ENCODE measurements around the gene LANCL2.
"Not testable (repeated sequence)": the region's sequence is repeated elsewhere in the genome, so short reads cannot be mapped to it uniquely, and the experiment has no call there.

LANCL2 gene

GRCh38 chr7:55409482-55410225 is 44.5 kb downstream of the LANCL2 start:
- peak; percentile 5 to 78 for DNase-seq

DNA sequence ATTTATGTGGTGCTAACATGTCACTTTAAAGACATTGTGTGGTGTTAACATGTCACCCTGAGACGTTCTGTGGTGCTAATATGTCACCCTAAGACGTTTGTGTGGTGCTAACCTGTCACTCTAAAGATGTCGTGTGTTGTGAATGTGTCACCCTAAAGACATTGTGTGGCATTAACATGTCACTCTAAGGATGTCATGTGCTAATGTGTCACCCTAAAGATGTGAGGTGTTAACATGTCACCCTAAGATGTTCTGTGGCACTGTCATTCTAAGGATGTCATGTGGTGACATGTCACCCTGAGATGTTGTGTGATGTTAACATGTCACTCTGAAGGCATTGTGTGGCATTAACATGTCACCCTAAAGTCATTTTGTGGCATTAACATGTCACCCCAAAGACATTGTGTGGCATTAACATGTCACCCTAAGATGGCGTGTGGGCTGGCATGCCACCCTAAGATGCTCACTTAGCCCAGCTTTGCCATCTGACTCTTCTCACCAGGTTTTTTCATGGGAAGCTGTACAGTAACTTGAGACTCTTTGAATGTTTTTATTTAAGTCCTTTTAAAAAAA is 45.6 kb downstream of the LANCL2 start:
- no peak for DNase-seq

GRCh38 chr7:55411844-55412243 is 46.7 kb downstream of the LANCL2 start:
- DNase-seq: no peak

GRCh38 chr7:55413442-55413841 is 48.3 kb downstream of the LANCL2 start:
- DNase-seq: no peak

DNA sequence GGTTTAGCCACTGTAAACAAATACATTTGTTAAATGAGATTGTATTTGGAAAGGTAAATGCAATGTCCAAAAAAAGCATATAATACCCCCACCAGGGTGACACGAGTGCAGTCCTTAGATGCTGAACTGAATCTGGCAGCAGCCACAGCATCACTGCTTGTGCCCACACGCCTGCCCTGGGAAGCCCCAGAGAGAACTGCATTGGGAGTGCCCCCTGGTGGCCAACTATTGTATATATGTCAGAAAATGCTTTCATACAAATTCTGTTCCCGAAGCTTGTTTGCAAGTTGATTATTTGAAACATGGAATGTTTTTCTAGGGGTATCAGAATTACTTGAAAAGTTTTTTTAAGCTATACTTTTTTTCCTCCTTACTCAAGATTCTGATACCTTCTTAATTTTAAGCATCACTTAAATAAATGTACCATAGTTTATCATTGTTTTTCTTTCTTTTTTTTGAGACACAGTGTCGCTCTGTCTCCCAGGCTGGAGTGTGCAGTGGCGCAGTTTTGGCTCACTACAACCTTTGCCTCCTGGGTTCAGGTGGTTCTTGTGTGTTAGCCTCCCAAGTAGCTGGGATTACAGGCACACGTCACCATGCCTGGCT is 50.1 kb downstream of the LANCL2 start:
- peak; percentile 26 to 68 for DNase-seq

DNA sequence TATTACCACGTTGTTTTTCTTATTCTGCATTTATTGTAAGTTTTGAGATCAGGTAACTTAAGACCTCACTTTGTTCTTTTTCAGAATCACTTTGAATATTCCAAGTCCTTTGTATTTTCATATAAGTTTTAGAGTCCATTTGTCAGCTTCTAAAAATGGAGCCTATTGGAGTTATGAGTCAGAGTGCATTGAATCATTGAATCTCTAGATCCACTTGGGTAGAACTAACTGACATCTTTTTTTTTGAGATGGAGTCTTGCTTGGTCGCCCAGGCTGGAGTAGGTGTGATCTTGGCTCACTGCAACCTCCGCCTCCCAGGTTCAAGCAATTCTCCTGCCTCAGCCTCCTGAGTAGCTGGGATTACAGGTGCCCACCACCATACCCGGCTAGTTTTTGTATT is 52.3 kb downstream of the LANCL2 start:
- DNase-seq: not testable (repeated sequence)

- no peak for DNase-seq
Observed at GRCh38 chr7:55420530-55420929, 55.4 kb downstream of the LANCL2 start.

DNA sequence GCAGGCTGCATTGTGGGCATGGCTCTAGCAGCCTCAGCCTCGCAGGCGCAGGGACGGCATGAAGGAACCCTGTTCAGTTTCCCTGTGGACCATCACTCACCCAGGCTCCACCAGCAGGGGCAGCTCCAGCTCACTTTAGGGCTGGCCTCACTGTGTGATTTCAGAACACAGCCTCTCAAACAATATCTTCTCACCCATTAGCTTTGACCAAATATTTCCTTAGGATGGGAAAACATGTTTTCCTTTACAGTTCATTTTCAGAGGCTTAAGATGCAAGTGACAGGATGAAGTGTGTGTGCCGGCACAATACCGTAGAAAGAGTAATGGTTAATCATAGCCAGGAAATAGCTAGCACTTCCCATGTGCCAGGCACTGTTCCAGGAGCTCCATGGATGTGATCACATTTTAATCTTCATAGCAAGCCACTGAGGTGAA is 58.2 kb downstream of the LANCL2 start:
- DNase-seq: no peak

- DNase-seq: no peak
Observed at GRCh38 chr7:55423891-55424290, 58.8 kb downstream of the LANCL2 start.

- no peak for DNase-seq
Observed at GRCh38 chr7:55425141-55425752, 60.1 kb downstream of the LANCL2 start.

DNA sequence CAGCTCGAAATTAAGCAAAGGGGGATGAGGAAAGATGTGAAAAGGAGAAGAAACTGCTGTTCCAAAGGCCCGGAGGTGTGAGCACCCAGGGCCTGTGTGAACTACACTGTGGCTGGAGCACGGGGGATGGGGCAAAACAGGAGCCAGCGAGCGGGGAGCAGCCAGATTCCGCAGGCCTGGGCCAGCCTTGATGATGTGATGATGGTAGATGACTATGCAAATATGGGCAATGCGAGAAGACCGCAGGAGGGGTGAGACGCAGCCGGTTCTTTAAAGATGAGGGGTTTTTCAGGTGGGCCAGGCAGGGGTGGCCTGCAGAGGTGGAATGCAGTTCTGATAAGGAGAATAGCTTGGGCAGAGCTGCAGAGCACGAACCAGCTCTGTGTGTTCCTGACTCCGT is 61.5 kb downstream of the LANCL2 start:
- no peak for DNase-seq

- no peak for DNase-seq
Observed at GRCh38 chr7:55427342-55427741, 62.2 kb downstream of the LANCL2 start.

DNA sequence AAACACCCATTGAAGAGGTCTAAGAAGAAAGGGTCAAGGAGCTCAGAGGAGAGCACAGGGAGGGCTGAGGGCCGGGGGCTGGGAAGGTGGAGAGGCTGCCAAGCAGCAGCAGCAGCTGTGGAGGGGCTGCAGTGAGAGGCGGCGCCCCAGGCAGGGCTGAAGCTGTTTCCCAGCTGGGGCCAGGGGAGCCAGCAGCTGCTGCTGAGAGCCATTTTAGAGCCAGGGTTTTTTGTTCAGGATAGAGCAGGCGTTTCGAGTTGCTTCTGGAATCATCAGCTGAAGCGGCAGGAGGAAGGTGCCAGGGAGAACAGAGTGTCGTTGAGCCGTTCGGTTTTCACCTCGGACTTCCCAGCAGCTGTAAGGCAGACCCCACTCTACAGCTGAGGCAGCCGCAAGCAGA is 62.7 kb downstream of the LANCL2 start:
- peak in 1 of 2 experiments; percentile 57 for DNase-seq

GRCh38 chr7:55429835-55430499 is 64.8 kb downstream of the LANCL2 start:
- DNase-seq: no peak

DNA sequence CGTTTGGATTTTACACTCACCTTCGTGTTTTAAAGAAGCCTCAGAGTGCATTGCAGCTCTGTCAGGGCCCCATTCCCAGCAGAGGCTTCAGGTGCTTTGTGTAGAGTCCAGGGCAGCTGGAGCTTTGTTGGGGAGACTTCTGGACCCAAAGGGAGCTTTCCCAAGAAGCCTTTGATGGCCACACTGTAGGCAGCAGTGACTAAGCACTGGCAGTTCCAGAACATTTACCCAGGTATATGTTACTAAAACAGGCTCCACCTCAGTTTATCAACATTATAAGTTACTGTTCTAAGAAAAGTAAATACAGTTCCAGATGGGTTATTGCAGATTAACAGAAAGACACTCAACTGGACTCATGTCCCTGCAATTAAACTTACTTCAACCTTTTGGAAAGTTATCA is 66.8 kb downstream of the LANCL2 start:
- no peak for DNase-seq

GRCh38 chr7:55432506-55432905 is 67.4 kb downstream of the LANCL2 start:
- no peak for DNase-seq

DNA sequence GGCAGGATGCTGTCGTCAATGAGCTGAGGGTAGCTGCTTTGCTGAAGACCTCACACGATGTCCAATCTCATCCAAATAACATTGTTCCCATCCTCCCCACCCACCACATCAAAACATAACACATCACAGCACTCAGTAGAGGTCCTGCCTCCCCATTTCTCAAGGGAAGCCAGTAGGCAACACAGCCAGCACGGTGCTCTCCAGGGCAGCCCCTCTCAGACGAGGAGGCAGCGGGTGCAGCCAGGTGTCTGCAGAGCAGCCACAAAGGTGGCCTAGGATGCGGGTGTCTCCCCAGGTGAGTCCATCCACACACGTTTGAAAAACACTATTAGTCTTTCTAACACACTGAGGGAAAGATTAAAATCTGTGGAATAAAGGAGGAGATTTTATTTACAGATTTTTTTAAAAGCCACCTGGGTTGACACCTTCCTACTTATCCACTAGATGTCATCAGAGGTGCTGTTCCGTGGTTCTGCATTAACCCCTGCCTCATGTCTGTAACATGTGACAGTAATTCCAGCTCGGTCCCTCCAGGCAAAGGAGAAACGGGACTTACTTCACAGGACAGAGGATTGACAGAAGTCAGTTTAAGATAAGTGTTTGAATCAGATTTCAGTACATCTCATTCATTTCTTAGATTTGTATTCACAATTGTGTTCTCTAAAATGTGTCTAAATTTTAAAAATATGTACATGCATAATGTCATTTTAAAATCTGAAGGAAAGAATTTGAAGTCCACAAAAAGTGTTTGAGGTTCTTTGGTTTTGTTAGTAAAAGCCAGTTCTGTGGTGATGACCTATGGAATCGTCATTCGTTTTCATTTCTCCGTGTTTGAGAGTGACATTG is 68.0 kb downstream of the LANCL2 start:
- peak; percentile 34 to 69 for DNase-seq

GRCh38 chr7:55435466-55435865 is 70.3 kb downstream of the LANCL2 start:
- DNase-seq: no peak

- no peak for DNase-seq
Observed at GRCh38 chr7:55436457-55436856, 71.3 kb downstream of the LANCL2 start.

GRCh38 chr7:55437375-55437774 is 72.2 kb downstream of the LANCL2 start:
- peak in 1 of 2 experiments; percentile 16 for DNase-seq

DNA sequence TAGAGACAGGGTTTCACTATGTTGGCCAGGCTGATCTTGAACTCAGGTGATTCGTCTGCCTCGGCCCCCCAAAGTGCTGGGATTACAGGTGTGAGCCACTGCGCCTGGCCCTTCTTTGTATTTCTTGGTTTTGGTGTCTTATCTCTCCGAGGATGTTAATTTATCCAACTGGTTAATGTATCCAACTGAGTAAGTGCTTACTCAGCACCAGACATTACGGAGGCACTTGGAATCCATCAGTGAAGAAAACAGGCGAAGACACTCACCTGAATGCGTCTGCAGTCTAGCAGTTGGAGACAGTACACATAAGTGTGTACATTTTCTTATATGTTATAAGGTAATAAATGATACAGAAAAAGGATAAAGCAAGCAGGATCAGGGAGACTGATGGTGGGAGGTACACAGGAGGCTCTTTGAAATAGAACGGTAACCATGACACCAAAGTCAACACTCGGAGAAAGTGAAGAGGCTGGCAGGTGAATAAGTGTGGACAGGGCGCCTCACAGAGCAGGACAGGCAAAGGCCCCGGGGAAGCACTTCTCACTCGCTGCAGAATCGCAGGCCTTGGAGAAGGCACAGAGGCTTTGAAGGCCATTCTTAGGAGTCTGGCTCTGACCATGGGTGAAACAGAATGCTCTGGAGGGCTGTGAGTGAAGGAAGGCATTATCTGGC is 73.1 kb downstream of the LANCL2 start:
- no peak for DNase-seq

All from NCI-H524 (cell line).